HG03039 (cell line): ENCODE results near the gene DIP2B.
"Not testable (repeated sequence)": the region's sequence is repeated elsewhere in the genome, so short reads cannot be mapped to it uniquely, and the experiment has no call there.

Source experiments
- ATAC-seq: cut with Tn5 transposase; IDR thresholded peaks from one replicate; pipeline ENCODE4 v1.9.1; 2021; ENCODE audit warnings: mild to moderate bottlenecking, moderate library complexity; ENCODE audit not compliant: unreplicated experiment

The DIP2B gene

DNA sequence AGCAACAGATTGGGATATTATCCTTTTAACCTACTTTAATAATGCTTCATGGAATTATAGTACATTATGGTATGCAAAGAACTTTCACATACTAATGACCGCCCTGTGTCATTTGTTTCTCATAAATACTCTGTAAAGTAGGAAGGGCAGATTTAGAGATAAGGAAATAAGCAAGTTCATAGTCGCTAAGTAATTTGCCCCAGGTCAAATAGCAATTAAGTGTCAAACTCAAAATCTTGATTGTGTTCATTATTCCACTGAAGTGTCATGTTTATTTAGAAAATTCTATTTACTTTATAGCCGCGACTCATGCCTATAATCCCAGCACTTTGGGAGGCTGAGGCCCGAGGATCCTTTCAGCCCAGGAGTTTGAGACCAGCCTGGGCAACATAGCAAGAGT is 160.4 kb downstream of the DIP2B start:
- no peak for ATAC-seq

GRCh38 chr12:50665609-50666008 is 160.8 kb downstream of the DIP2B start:
- no peak for ATAC-seq

DNA sequence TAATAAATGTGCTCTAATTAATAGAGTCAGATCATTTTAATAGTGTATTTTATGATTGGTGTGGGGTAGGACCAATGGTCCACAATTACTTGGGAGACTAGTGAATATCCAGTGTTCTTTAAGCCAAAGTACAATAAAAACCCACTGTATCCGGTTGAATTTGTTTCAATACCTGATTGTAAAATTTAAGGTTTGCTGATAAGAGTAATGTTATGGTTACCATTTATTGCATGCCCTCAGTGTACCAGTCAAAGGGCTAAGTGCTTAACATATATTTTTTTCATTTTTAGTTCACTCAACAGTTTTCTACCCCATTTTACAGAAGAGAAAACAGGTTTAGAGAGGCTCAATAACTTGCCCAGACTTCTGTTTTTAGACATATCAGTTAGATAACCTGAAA is 161.2 kb downstream of the DIP2B start:
- ATAC-seq, result no peak

GRCh38 chr12:50672158-50672557 is 167.4 kb downstream of the DIP2B start:
- no peak for ATAC-seq

GRCh38 chr12:50676756-50677155 is 172.0 kb downstream of the DIP2B start:
- ATAC-seq, result no peak

DNA sequence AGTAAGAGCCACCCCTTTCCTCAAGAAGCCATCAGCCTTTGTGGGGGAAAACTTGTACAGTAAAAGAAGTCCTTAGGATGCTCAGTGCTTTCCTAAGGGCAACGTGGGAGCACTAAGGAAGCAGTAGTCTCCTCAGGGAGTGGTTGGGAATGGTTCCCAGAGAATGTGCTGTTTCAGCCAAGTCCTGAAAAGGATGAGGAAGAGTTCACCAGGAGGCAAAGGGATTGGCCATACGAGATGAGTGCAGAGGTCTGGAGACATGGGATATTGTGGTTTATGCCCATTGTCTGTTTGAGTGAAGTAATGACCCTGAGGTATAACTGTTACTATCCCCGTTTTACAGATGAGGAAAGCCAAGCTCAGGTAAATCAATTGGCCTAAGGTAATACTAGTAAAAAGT is 173.1 kb downstream of the DIP2B start:
- ATAC-seq, result no peak

GRCh38 chr12:50678650-50679365 is 174.0 kb downstream of the DIP2B start:
- ATAC-seq, result no peak

GRCh38 chr12:50679612-50680011 is 174.8 kb downstream of the DIP2B start:
- ATAC-seq, result no peak

GRCh38 chr12:50681064-50681463 is 176.3 kb downstream of the DIP2B start:
- ATAC-seq, result not testable (repeated sequence)

GRCh38 chr12:50685641-50686040 is 180.9 kb downstream of the DIP2B start:
- ATAC-seq, result no peak

DNA sequence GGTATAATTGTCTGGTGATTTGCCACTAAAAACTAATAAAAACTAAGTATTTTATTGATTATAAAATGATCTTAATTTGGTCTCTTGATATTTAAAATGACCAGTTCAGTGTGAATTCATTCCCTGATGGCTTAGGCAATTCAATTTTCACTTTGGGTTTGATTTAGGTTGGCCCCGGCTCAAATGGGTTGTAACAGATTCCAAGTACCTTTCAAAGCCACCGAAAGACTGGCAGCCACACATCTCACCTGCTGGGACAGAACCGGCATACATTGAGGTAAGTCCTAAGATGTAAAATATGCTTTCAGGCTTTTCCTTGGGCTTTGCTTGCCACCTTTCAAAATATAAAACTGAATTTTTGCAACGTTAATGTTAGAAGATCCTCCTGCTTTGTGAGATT is 181.6 kb downstream of the DIP2B start:
- ATAC-seq, result no peak

DNA sequence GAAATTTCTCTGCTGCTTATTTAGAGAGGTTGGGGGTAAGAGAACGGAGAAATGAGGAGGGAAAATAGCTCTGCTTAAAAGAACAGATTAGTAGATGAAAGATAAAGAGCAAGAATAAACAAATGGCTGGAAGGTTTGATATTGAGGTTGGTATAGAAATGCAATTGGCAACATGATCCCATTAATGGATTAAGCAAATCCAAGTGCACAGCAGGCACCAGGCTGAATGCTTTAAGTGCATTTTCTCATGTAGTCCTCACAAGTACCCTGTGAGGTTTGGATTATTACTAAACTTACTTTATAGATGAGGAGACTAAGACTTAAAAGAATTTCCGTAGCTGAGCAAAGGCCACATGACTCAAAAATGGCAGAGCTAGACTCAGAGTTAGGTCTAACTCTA is 182.2 kb downstream of the DIP2B start:
- no peak for ATAC-seq

GRCh38 chr12:50689437-50689836 is 184.7 kb downstream of the DIP2B start:
- ATAC-seq, result no peak

GRCh38 chr12:50690925-50691324 is 186.1 kb downstream of the DIP2B start:
- ATAC-seq, result no peak

- no peak for ATAC-seq
These were observed 191.2 kb downstream of the DIP2B start for GRCh38 chr12:50695961-50696360.

- no peak for ATAC-seq
These were observed 192.1 kb downstream of the DIP2B start for GRCh38 chr12:50696931-50697330.

GRCh38 chr12:50699154-50699553 is 194.4 kb downstream of the DIP2B start:
- no peak for ATAC-seq

DNA sequence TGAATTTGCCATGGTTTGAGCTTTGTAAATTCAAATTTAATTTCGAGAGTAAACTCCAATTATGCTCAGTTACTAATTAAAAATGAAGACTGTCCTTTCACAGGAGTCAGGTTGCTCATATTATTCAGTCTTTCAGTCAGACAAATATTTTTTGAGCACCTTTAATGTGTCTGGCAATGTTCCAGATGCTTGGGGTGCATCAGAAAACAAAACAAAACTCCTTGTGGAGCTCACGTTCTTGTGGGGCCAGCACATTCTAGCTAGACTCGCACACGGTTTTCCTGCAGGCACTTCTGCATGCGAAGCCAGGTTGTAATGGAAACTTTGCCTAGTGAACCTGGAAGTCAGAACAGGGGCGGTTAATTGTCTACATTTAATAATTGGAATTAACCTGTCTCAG is 195.2 kb downstream of the DIP2B start:
- no peak for ATAC-seq

DNA sequence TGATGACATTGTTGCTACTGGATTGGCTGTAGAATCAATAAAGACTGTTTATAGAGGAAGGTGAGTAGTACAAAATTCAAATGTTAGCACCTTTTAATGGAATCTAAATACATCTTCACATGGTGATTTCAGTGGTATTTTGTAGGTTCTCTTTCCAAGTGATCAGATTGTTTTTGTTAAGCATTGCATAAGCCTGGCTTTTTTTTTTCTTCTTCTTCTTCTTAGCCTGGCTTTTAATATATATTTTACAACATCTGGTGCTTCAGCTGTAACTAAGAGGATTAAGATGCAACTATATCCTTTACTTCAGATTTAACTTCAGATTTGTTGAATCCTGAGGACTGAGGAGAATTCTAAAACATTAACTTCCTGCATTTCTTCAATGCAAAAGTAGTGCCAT is 201.8 kb downstream of the DIP2B start:
- no peak for ATAC-seq

GRCh38 chr12:50707396-50707795 is 202.6 kb downstream of the DIP2B start:
- ATAC-seq, result no peak

DNA sequence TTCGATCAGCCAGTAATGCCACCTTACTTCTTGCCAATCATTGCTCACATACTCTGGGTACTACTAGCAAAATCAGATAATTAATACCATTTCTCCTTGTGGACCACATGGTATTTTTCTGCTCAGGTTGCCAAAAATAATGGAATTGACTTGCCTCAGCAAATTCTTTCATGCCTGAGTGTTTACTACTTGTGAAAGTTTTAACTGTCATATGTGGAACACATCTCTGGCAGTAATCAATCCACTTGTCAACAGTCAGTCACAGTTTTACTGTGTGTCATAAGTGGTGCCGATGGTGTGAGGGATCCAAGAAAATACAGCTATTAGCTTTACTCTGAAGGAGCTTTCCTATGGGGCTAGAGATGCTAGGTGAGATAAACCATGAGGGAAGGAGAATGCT is 203.8 kb downstream of the DIP2B start:
- ATAC-seq, result no peak

DNA sequence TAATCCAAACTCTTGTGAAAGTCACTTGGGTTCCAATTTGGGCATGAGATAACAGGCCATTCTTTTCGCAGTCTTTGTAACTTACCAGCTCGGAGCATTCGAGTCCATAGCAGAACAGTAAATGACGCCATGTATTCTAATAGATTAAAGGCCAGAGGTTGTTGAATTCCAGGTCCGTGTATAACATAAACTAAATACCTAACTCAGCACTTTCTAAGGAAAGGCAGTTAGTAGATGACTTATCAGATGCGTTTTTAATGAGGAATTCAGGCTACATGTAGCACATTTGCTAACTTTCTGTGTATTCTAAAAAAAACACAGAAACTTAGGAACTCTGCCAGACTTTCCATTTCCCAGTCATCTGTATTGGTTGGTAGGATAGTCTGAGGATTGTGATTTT is 206.3 kb downstream of the DIP2B start:
- no peak for ATAC-seq

- no peak for ATAC-seq
These were observed 210.4 kb downstream of the DIP2B start for GRCh38 chr12:50715174-50715573.
